Naive thymus-derived CD4-positive, alpha-beta T cell (primary cell): ENCODE measurements around the gene LHX3. TPM values are rescaled to one million over a fixed set of nuclear protein-coding genes. Genes with fewer than 3 reads are reported as not detected.

Experiments
- ATAC-seq: fragments of 150-1000 bp; cut with Tn5 transposase; 2 replicates; pipeline ENCODE4 v1.10.0; 2021; ENCODE audit warnings: mild to moderate bottlenecking, moderate library complexity
- CTCF ChIA-PET: fragments of 350-600 bp; sonication (Branson Sonifier 250); formaldehyde crosslinking; loops from one replicate; lab custom pipeline; 2021; ENCODE audit warnings: antibody characterized with exemption; lab: Charles Lee
- POLR2A ChIA-PET: fragments of 350-600 bp; sonication (Branson Sonifier 250); formaldehyde crosslinking; loops from one replicate; lab custom pipeline; 2021; ENCODE audit warnings: antibody characterized with exemption, inconsistent platforms; lab: Charles Lee
- DNase-seq, 9 donors: peaks; one replicate each; pipeline versions ENCODE4 v3.0.0 to v3.0.0-alpha.2; 2020 to 2022; ENCODE audit warnings: mixed read lengths in 1 of 9
- H3K27ac ChIP-seq: one replicate; pipeline ENCODE4 v1.7.0; 2013; ENCODE audit warnings: mild to moderate bottlenecking, low read depth, low read length, moderate library complexity
- H3K27me3 ChIP-seq, 2 donors: one replicate each; pipeline ENCODE4 v1.7.0; 2013; ENCODE audit warnings: low read length in 2 of 2, mild to moderate bottlenecking in 2 of 2, moderate library complexity in 2 of 2; ENCODE audit not compliant: control insufficient read depth in 2 of 2, insufficient read depth in 2 of 2
- H3K36me3 ChIP-seq, 3 experiments: 1 replicate in 2 of 3; 2 replicates in 1 of 3; pipeline ENCODE4 v1.7.0; 2013; ENCODE audit warnings: low read length in 3 of 3, mild to moderate bottlenecking in 3 of 3, moderate library complexity in 1 of 3; ENCODE audit not compliant: insufficient read depth in 3 of 3, control insufficient read depth in 2 of 3
- H3K4me1 ChIP-seq, 2 donors: one replicate each; pipeline ENCODE4 v1.7.0; 2013; ENCODE audit warnings: low read length in 2 of 2, mild to moderate bottlenecking in 2 of 2, moderate library complexity in 1 of 2; ENCODE audit not compliant: control insufficient read depth in 2 of 2, insufficient read depth in 2 of 2
- H3K4me3 ChIP-seq: 2 replicates; pipeline ENCODE4 v1.7.0; 2013; ENCODE audit warnings: mild to moderate bottlenecking, low read length
- H3K9me3 ChIP-seq, 3 experiments: 1 replicate in 2 of 3; 2 replicates in 1 of 3; pipeline ENCODE4 v1.7.0; 2013; ENCODE audit warnings: low read length in 3 of 3; ENCODE audit not compliant: control insufficient read depth in 2 of 3
- H3K27ac Mint-ChIP-seq, 9 donors: one replicate each; pipeline ENCODE4 v1.8.0; 2020 to 2022; ENCODE audit warnings: mixed read lengths in 9 of 9, mild to moderate bottlenecking in 8 of 9, moderate library complexity in 5 of 9, inconsistent platforms in 2 of 9
- H3K27me3 Mint-ChIP-seq, 5 donors: one replicate each; pipeline ENCODE4 v1.8.0; 2021 to 2022; ENCODE audit warnings: mixed read lengths in 5 of 5, mild to moderate bottlenecking in 1 of 5
- H3K36me3 Mint-ChIP-seq, 5 donors: one replicate each; pipeline ENCODE4 v1.8.0; 2020 to 2022; ENCODE audit warnings: mixed read lengths in 5 of 5, mild to moderate bottlenecking in 3 of 5, inconsistent platforms in 1 of 5
- H3K4me1 Mint-ChIP-seq, 7 donors: one replicate each; pipeline ENCODE4 v1.8.0; 2020 to 2022; ENCODE audit warnings: mixed read lengths in 7 of 7, mild to moderate bottlenecking in 3 of 7, inconsistent platforms in 1 of 7
- H3K4me3 Mint-ChIP-seq, 10 donors: one replicate each; pipeline ENCODE4 v1.8.0; 2020 to 2022; ENCODE audit warnings: mild to moderate bottlenecking in 10 of 10, mixed read lengths in 10 of 10, moderate library complexity in 6 of 10, inconsistent platforms in 2 of 10
- H3K9me3 Mint-ChIP-seq, 11 donors: one replicate each; pipeline ENCODE4 v1.8.0; 2020 to 2022; ENCODE audit warnings: mixed read lengths in 11 of 11, mild to moderate bottlenecking in 4 of 11, inconsistent platforms in 1 of 11, moderate library complexity in 1 of 11
- intact Hi-C, 2 donors: fragments of 100-400 bp; cut with micrococcal nuclease; formaldehyde crosslinking; loops; one replicate each; pipeline ENCODE4 v1.15.1; 2023
- polyA plus RNA-seq, 2 donors: library from polyadenylated mRNA; unstranded; fragments of 300-500 nt; fragmentation: Illumina TruSeq; gene quantifications; one replicate each; pipeline ENCODE4 v1.2.3, GENCODE V29; 2021
- total RNA-seq, 6 experiments: library from RNA in 5 of 6; stranded (reverse) in 5 of 6; gene quantifications; 1 replicate in 5 of 6; 2 replicates in 1 of 6; pipeline ENCODE4 v1.2.3 and lab custom pipeline; 2021 to 2026

The LHX3 gene
- total and polyA plus RNA-seq, 7 experiments from 2014 or later = 0.15 to 0.21 TPM; not detected in 5

GRCh38 chr9:136233868-136234267 lies 28.9 kb upstream of the LHX3 start:
- peaks cover 0 to 9% of the 10 kb centered on the region in 2 donors for H3K4me1 ChIP-seq
- H3K27me3 Mint-ChIP-seq = no peaks in the 10 kb centered on the region
- peaks cover 3 to 18% (median 4%) of the 10 kb centered on the region in 5 donors for H3K36me3 Mint-ChIP-seq
- CTCF ChIA-PET = interaction anchor here (0.6 kb wide), 1 partner anchor 29 kb away, joined by 3 read pairs; no protein-coding TSS in a partner anchor
- H3K4me3 Mint-ChIP-seq = peak overlapping the region in 1 of 10 donors; percentile 21
- H3K36me3 ChIP-seq = peaks cover 0 to 23% (median 0%) of the 10 kb centered on the region in 3 experiments
- H3K9me3 ChIP-seq = no peaks in the 10 kb centered on the region
- peak overlapping the region in 4 of 9 donors; percentile 33 to 65 (median 56) for H3K27ac Mint-ChIP-seq
- H3K4me3 ChIP-seq = no peak overlapping the region
- no peak overlapping the region for H3K27ac ChIP-seq
- POLR2A ChIA-PET = interaction anchor here (0.5 kb wide), 1 partner anchor 112 kb away, joined by 3 read pairs; no protein-coding TSS in a partner anchor
- H3K4me1 Mint-ChIP-seq = peaks cover 22 to 50% (median 41%) of the 10 kb centered on the region in 7 donors
- DNase-seq = no peak
- intact Hi-C loops = no loop called here
- H3K9me3 Mint-ChIP-seq = peaks cover 0 to 2% (median 0%) of the 10 kb centered on the region in 11 donors
- no peak for ATAC-seq
- no peaks in the 10 kb centered on the region for H3K27me3 ChIP-seq

- DNase-seq (no peak), ATAC-seq (no peak)
- H3K4me3 Mint-ChIP-seq = peak overlapping the region in 2 of 10 donors; percentile 21 to 55
- peaks cover 3 to 18% (median 4%) of the 10 kb centered on the region in 5 donors for H3K36me3 Mint-ChIP-seq
- Histone ChIP-seq H3K27ac (no peak overlapping the region), H3K9me3 (no peaks in the 10 kb centered on the region), H3K36me3 (peaks cover 0 to 23% (median 0%) of the 10 kb centered on the region in 3 experiments), H3K4me1 (peaks cover 0 to 9% of the 10 kb centered on the region in 2 donors), H3K27me3 (no peaks in the 10 kb centered on the region), H3K4me3 (no peak overlapping the region)
- intact Hi-C loops = no loop called here
- H3K4me1 Mint-ChIP-seq = peaks cover 24 to 53% (median 45%) of the 10 kb centered on the region in 7 donors
- CTCF ChIA-PET = no interaction called here
- H3K27ac Mint-ChIP-seq = peak overlapping the region in 6 of 9 donors; percentile 46 to 88 (median 57)
- no peaks in the 10 kb centered on the region for H3K27me3 Mint-ChIP-seq
- POLR2A ChIA-PET = no interaction called here
- H3K9me3 Mint-ChIP-seq = peaks cover 0 to 2% (median 0%) of the 10 kb centered on the region in 11 donors
Observed at GRCh38 chr9:136233411-136233810, 28.5 kb upstream of the LHX3 start.

DNA sequence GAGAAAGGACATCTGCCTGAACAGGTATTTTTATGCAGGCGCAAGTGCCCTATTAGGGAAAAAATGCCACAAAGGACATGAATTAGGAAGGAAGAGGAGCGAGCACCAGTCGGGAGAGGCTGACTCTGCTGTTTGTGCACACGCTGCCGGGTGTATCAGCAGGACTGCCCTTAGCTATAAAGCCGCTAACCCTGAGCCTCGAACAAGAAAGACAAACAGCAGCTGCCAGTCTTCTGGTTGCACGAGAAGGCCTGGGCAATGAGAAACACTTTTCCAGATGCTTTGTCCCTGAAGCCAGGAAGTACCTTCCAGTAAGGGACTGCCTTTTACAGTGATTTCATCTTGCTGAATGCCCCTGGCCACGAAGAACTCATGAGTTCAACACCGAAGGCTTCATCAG lies 28.0 kb upstream of the LHX3 start:
- no peak for ATAC-seq
- intact Hi-C loops = loop anchor here (1.0 kb wide), 3 partner anchors 11 to 34 kb away; partner anchors contain the start of gene QSOX2 (in 1 of the 2)
- Histone ChIP-seq H3K9me3 (no peaks in the 10 kb centered on the region), H3K27me3 (no peaks in the 10 kb centered on the region), H3K36me3 (peaks cover 0 to 23% (median 0%) of the 10 kb centered on the region in 3 experiments), H3K4me3 (no peak overlapping the region), H3K4me1 (peaks cover 0 to 9% of the 10 kb centered on the region in 2 donors), H3K27ac (no peak overlapping the region)
- DNase-seq = no peak
- POLR2A ChIA-PET = interaction anchor here (0.6 kb wide), 1 partner anchor 166 kb away, joined by 4 read pairs; no protein-coding TSS in a partner anchor
- peak overlapping the region in 6 of 9 donors; percentile 32 to 88 (median 56) for H3K27ac Mint-ChIP-seq
- peaks cover 0 to 2% (median 0%) of the 10 kb centered on the region in 11 donors for H3K9me3 Mint-ChIP-seq
- CTCF ChIA-PET = no interaction called here
- H3K27me3 Mint-ChIP-seq = no peaks in the 10 kb centered on the region
- H3K4me1 Mint-ChIP-seq = peaks cover 25 to 57% (median 46%) of the 10 kb centered on the region in 7 donors
- H3K4me3 Mint-ChIP-seq = peak overlapping the region in 3 of 10 donors; percentile 21 to 55 (median 28)
- H3K36me3 Mint-ChIP-seq = peaks cover 3 to 18% (median 4%) of the 10 kb centered on the region in 5 donors

- Histone ChIP-seq H3K4me1 (peaks cover 0 to 9% of the 10 kb centered on the region in 2 donors), H3K27me3 (no peaks in the 10 kb centered on the region), H3K4me3 (no peak overlapping the region), H3K36me3 (peaks cover 0 to 18% (median 0%) of the 10 kb centered on the region in 3 experiments), H3K27ac (peak overlapping the region; percentile 64), H3K9me3 (no peaks in the 10 kb centered on the region)
- H3K27ac Mint-ChIP-seq = peak overlapping the region; percentile 74 to 95 (median 86)
- DNase-seq = peak in 7 of 9 donors; percentile 30 to 64 (median 53)
- peaks cover 3 to 18% (median 4%) of the 10 kb centered on the region in 5 donors for H3K36me3 Mint-ChIP-seq
- ChIA-PET CTCF (no interaction called here), POLR2A (no interaction called here)
- peaks cover 30 to 59% (median 44%) of the 10 kb centered on the region in 7 donors for H3K4me1 Mint-ChIP-seq
- intact Hi-C loops = loop anchor here (1.0 kb wide), 3 partner anchors 13 to 36 kb away; partner anchors contain the start of gene QSOX2 (in 1 of the 2)
- peaks cover 0 to 2% (median 0%) of the 10 kb centered on the region in 11 donors for H3K9me3 Mint-ChIP-seq
- H3K27me3 Mint-ChIP-seq = no peaks in the 10 kb centered on the region
- H3K4me3 Mint-ChIP-seq = peak overlapping the region; percentile 59 to 86 (median 78)
- peak; percentile 82 for ATAC-seq
Observed at GRCh38 chr9:136231478-136232297, 26.8 kb upstream of the LHX3 start.

DNA sequence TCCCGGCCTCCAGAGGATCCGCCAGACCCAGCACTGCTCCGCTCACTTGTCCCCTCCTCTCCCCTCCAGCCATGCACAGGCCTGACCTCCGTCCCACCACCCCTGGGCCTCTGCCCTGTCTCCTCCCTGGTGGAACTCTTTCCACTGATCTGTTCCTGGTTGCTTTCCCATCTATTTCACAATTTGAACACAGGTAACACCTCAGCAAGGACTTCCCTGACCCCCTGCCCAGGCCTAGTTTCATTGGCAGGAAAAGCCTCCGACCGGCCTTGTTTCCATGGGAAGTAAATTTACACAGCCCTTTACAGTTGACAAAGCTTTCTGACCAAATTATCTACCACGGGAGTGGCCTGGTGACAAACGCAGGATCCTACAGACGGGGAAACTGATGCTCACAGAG lies 25.8 kb upstream of the LHX3 start:
- Mint-ChIP-seq H3K4me3 (peak overlapping the region in 2 of 10 donors; percentile 83 to 86), H3K36me3 (peaks cover 3 to 17% (median 4%) of the 10 kb centered on the region in 5 donors), H3K9me3 (peaks cover 0 to 2% (median 0%) of the 10 kb centered on the region in 11 donors), H3K4me1 (peaks cover 29 to 59% (median 45%) of the 10 kb centered on the region in 7 donors), H3K27ac (peak overlapping the region in 4 of 9 donors; percentile 22 to 88 (median 55)), H3K27me3 (no peaks in the 10 kb centered on the region)
- Histone ChIP-seq H3K4me3 (no peak overlapping the region), H3K4me1 (peaks cover 0 to 9% of the 10 kb centered on the region in 2 donors), H3K9me3 (no peaks in the 10 kb centered on the region), H3K27me3 (no peaks in the 10 kb centered on the region), H3K36me3 (peaks cover 0 to 11% (median 0%) of the 10 kb centered on the region in 3 experiments), H3K27ac (no peak overlapping the region)
- ChIA-PET CTCF (no interaction called here), POLR2A (no interaction called here)
- DNase-seq (no peak), ATAC-seq (no peak)
- intact Hi-C loops = no loop called here

- no peak overlapping the region for H3K27ac ChIP-seq
- ATAC-seq (no peak), DNase-seq (no peak)
- peaks cover 31 to 60% (median 48%) of the 10 kb centered on the region in 7 donors for H3K4me1 Mint-ChIP-seq
- CTCF ChIA-PET = interaction anchor here (0.7 kb wide), 1 partner anchor 38 kb away, joined by 3 read pairs; no protein-coding TSS in a partner anchor
- H3K27ac Mint-ChIP-seq = peak overlapping the region in 3 of 9 donors; percentile 21 to 88 (median 54)
- H3K4me3 ChIP-seq = no peak overlapping the region
- H3K36me3 Mint-ChIP-seq = peaks cover 3 to 15% (median 4%) of the 10 kb centered on the region in 5 donors
- no peaks in the 10 kb centered on the region for H3K27me3 ChIP-seq
- peaks cover 0 to 9% of the 10 kb centered on the region in 2 donors for H3K4me1 ChIP-seq
- peaks cover 0 to 11% (median 0%) of the 10 kb centered on the region in 3 experiments for H3K36me3 ChIP-seq
- H3K9me3 ChIP-seq = no peaks in the 10 kb centered on the region
- H3K4me3 Mint-ChIP-seq = no peak overlapping the region
- intact Hi-C loops = no loop called here
- POLR2A ChIA-PET = no interaction called here
- peaks cover 0 to 2% (median 0%) of the 10 kb centered on the region in 11 donors for H3K9me3 Mint-ChIP-seq
- H3K27me3 Mint-ChIP-seq = no peaks in the 10 kb centered on the region
Observed at GRCh38 chr9:136230365-136230764, 25.4 kb upstream of the LHX3 start.
